Rectal smooth muscle tissue (tissue), 1 donor: ENCODE data around the gene PCDHA12.
"Not testable (repeated sequence)": the region's sequence is repeated elsewhere in the genome, so short reads cannot be mapped to it uniquely, and the experiment has no call there.

Experiments used
- H3K27ac ChIP-seq: one replicate; pipeline ENCODE4 v1.7.0; 2013; ENCODE audit warnings: low read depth, low read length, inconsistent platforms
- H3K27me3 ChIP-seq: one replicate; pipeline ENCODE4 v1.7.0; 2013; ENCODE audit warnings: low read length; ENCODE audit not compliant: control insufficient read depth, insufficient read depth
- H3K36me3 ChIP-seq: one replicate; pipeline ENCODE4 v1.7.0; 2013; ENCODE audit warnings: low read length; ENCODE audit not compliant: control insufficient read depth, insufficient read depth
- H3K4me1 ChIP-seq: one replicate; pipeline ENCODE4 v1.7.0; 2013; ENCODE audit warnings: low read length; ENCODE audit not compliant: control insufficient read depth, insufficient read depth
- H3K4me3 ChIP-seq: one replicate; pipeline ENCODE4 v1.7.0; 2013; ENCODE audit warnings: low read length
- H3K9ac ChIP-seq: one replicate; pipeline ENCODE4 v1.7.0; 2013; ENCODE audit warnings: low read length

PCDHA12 gene

DNA sequence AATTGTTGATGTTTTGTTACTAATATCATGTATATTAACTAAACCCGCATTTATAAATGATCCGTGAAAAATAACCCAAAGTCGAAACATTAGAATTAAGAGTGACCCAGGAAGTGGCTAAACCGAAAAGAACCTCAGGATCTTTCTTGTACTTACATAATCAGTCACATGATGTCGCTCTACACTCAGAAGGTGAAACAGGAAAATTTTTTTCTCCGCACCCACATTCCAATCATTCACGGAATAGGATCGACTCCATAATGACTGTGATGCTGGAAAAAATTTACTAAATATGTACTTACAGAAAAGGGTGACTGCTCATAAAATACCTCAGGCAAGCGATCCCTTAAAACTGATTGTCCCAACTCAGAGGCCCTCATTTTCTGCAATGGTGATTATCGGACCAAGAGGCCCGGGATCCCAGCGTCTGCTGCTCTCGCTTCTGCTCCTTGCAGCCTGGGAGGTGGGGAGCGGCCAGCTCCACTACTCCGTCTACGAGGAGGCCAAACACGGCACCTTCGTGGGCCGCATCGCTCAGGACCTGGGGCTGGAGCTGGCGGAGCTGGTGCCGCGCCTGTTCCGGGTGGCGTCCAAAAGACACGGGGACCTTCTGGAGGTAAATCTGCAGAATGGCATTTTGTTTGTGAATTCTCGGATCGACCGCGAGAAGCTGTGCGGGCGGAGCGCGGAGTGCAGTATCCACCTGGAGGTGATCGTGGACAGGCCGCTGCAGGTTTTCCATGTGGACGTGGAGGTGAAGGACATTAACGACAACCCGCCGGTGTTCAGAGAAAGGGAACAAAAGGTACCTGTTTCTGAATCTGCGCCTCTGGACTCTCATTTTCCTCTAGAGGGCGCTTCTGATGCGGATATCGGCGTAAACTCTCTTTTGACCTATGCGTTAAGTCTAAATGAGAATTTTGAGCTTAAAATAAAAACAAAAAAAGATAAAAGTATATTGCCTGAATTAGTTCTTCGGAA, at the start of gene PCDHA12:
Gene PCDHA12, plus strand, starts transcription at position 224 of the 981 bp plus-strand sequence. Its CDS starts 165 bp downstream, at position 389.
- H3K27me3 ChIP-seq: no peaks in the 10 kb centered on the region
- H3K9ac ChIP-seq: no peak within 1 kb of the TSS
- H3K36me3 ChIP-seq: no peaks in the 10 kb centered on the region
- no peak within 1 kb of the TSS for H3K27ac ChIP-seq
- H3K4me1 ChIP-seq: no peaks in the 10 kb centered on the region
- H3K4me3 ChIP-seq: no peak within 1 kb of the TSS

GRCh38 chr5:140827704-140828361, 47.3 kb upstream of the PCDHA12 start, which contains the start of gene PCDHA6:
Gene PCDHA6 (plus strand): TSS chr5:140827960. CDS start chr5:140828092, 132 bp downstream.
- Histone ChIP-seq H3K4me3 (no peak within 1 kb of the TSS), H3K4me1 (no peaks in the 10 kb centered on the region), H3K9ac (no peak within 1 kb of the TSS), H3K27ac (no peak within 1 kb of the TSS), H3K27me3 (no peaks in the 10 kb centered on the region), H3K36me3 (no peaks in the 10 kb centered on the region)

DNA sequence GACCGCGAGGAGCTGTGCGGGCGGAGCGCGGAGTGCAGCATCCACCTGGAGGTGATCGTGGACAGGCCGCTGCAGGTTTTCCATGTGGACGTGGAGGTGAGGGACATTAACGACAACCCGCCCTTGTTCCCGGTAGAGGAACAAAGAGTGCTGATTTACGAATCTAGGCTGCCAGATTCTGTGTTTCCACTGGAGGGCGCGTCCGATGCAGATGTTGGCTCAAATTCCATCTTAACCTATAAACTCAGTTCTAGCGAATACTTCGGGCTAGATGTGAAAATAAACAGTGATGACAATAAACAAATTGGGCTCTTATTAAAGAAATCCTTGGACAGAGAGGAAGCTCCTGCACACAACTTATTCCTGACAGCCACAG, 46.8 kb upstream of the PCDHA12 start:
- Histone ChIP-seq H3K4me1 (no peaks in the 10 kb centered on the region), H3K27me3 (no peaks in the 10 kb centered on the region), H3K9ac (no peak overlapping the region), H3K36me3 (no peaks in the 10 kb centered on the region), H3K27ac (no peak overlapping the region), H3K4me3 (no peak overlapping the region)

- not testable (repeated sequence) for H3K4me1 ChIP-seq, H3K4me3 ChIP-seq, H3K9ac ChIP-seq, H3K27ac ChIP-seq, H3K36me3 ChIP-seq, H3K27me3 ChIP-seq
Observed at GRCh38 chr5:140829511-140830501, 45.3 kb upstream of the PCDHA12 start.

- H3K27me3 ChIP-seq: peaks cover 2% of the 10 kb centered on the region
- H3K4me1 ChIP-seq: no peaks in the 10 kb centered on the region
- H3K4me3 ChIP-seq: no peak within 1 kb of the TSS
- H3K9ac ChIP-seq: no peak within 1 kb of the TSS
- H3K27ac ChIP-seq: no peak within 1 kb of the TSS
- H3K36me3 ChIP-seq: no peaks in the 10 kb centered on the region
Observed at GRCh38 chr5:140833993-140834392, 41.1 kb upstream of the PCDHA12 start, which contains the start of gene PCDHA7. Gene PCDHA7 (plus strand): TSS chr5:140834269. CDS start chr5:140834384, 115 bp downstream.

DNA sequence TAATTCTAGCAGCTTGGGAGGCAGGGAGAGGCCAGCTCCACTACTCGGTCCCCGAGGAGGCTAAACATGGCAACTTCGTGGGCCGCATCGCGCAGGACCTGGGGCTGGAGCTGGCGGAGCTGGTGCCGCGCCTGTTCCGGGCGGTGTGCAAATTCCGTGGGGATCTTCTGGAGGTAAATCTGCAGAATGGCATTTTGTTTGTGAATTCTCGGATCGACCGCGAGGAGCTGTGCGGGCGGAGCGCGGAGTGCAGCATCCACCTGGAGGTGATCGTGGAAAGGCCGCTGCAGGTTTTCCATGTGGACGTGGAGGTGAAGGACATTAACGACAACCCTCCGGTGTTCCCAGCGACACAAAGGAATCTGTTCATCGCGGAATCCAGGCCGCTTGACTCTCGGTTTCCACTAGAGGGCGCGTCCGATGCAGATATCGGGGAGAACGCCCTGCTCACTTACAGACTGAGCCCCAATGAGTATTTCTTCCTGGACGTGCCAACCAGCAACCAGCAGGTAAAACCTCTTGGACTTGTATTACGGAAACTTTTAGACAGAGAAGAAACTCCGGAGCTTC, 40.6 kb upstream of the PCDHA12 start:
- H3K27ac ChIP-seq, H3K9ac ChIP-seq, H3K4me3 ChIP-seq, H3K36me3 ChIP-seq, H3K4me1 ChIP-seq, H3K27me3 ChIP-seq: not testable (repeated sequence)

- H3K36me3 ChIP-seq: no peaks in the 10 kb centered on the region
- H3K4me3 ChIP-seq: no peak overlapping the region
- peaks cover 2% of the 10 kb centered on the region for H3K27me3 ChIP-seq
- no peak overlapping the region for H3K9ac ChIP-seq
- H3K27ac ChIP-seq: no peak overlapping the region
- H3K4me1 ChIP-seq: no peaks in the 10 kb centered on the region
Observed at GRCh38 chr5:140835622-140836510, 39.2 kb upstream of the PCDHA12 start.

GRCh38 chr5:140840978-140841962, 33.8 kb upstream of the PCDHA12 start, which contains the start of gene PCDHA8:
Gene PCDHA8 (plus strand): TSS chr5:140841187. CDS start chr5:140841322, 135 bp downstream.
- H3K27me3 ChIP-seq: peaks cover 1% of the 10 kb centered on the region
- no peak within 1 kb of the TSS for H3K27ac ChIP-seq
- no peak within 1 kb of the TSS for H3K9ac ChIP-seq
- no peak within 1 kb of the TSS for H3K4me3 ChIP-seq
- H3K4me1 ChIP-seq: no peaks in the 10 kb centered on the region
- H3K36me3 ChIP-seq: no peaks in the 10 kb centered on the region

- Histone ChIP-seq H3K9ac (no peak overlapping the region), H3K36me3 (no peaks in the 10 kb centered on the region), H3K4me3 (no peak overlapping the region), H3K4me1 (no peaks in the 10 kb centered on the region), H3K27ac (no peak overlapping the region), H3K27me3 (no peaks in the 10 kb centered on the region)
Observed at GRCh38 chr5:140842798-140843733, 32.0 kb upstream of the PCDHA12 start.
